WTC11 (cell line): Measurements from ENCODE around the gene GDPD4.

Experiments
- CTCF ChIP-seq: fragments of 200-600 bp; IDR thresholded peaks from 2 replicates; pipeline ENCODE4 v1.8.0; 2022; ENCODE audit warnings: antibody characterized with exemption
- FOXJ3 ChIP-seq: sonication (generic); formaldehyde crosslinking; IDR thresholded peaks from 2 replicates; pipeline ENCODE4 v1.9.0; 2021; ENCODE audit warnings: missing genetic modification reagents, mild to moderate bottlenecking, borderline replicate concordance

DNA sequence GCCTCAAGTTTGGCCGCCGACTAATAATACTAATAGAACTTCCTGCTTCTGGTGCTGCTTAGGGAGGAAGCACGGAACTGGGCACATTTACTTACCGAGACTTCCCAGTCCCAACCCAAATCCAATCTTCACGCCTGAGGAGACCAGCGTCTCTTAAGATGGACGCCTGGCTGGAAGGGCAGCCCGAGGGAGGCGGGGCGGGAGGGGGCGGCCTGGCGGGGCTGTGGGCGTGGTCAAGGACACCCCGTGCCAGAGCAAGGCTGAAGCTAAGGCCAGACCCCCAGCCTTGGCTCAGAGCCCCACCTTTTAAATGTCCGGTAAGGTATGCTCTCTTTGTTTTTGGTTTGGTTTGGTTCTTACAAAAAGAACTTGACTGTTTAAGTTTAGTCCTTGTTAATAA is at the start of gene GDPD4:
- TF ChIP-seq FOXJ3 (CRISPR knock-in tag) = no peak
- TF ChIP-seq CTCF = no peak
